Caki2 (cell line): ENCODE results near the gene CSTPP1. TPM values are rescaled to one million over a fixed set of nuclear protein-coding genes. Genes with fewer than 3 reads are reported as not detected.
"Not testable (repeated sequence)": the region's sequence is repeated elsewhere in the genome, so short reads cannot be mapped to it uniquely, and the experiment has no call there.

Source experiments
- DNase-seq: peaks from one replicate; pipeline ENCODE4 v3.0.0-alpha.2; 2015; ENCODE audit warnings: low read depth
- in situ Hi-C: cut with HindIII; loops from 2 replicates; pipeline ENCODE4 v1.10.0; 2016; ENCODE audit warnings: low sequenced_read_pairs, low pct_unique_long_range_greater_than_20kb, mixed read lengths
- total RNA-seq: library from RNA; depleted of rRNA; stranded (reverse); fragments of >200 nt; shearing (Covaris generic); gene quantifications from 2 replicates; pipeline ENCODE4 v1.2.3, GENCODE V29; 2014; ENCODE audit warnings: low replicate concordance

The CSTPP1 gene
- total RNA-seq, 1 experiment from 2014 or later = 33.6 TPM

DNA sequence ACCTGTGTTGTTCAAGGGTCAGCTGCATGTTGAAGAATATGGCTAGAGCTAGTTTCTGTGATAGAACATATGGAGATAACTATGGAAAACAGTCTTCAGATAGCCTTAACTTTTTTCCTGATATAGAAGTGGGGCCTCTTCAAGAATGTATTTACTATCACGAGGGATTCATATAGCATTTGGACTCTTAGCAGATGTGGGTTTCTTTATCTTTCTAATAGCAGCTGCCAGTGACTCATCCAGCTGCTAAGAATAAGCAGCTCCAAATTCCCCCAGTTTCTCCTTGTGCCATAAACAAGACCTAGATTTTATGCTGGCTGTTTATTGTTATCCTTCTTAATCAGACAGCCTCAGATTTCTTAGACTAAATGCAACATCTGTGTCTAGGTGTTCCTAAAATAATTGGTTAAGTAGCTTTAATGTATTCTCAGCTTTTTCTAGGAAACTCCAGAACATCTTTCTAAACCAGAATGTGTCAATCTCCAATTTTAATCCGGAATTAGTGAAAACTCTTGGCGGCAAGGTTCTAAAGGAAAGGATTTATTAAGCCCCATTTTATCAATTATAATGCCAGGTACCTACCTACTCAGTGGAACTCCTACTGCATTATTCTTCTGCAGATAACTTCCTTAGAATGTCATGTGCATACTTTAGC lies 119.8 kb downstream of the CSTPP1 start:
- no peak for DNase-seq

GRCh38 chr11:47057365-47057764 lies 120.8 kb downstream of the CSTPP1 start:
- in situ Hi-C loops = no loop called here
- no peak for DNase-seq

More for the DNA sequence above, 119.8 kb downstream of the CSTPP1 start:
- in situ Hi-C loops = no loop called here

- DNase-seq = no peak
- in situ Hi-C loops = no loop called here
Measured at GRCh38 chr11:47060807-47061206, 124.2 kb downstream of the CSTPP1 start.

DNA sequence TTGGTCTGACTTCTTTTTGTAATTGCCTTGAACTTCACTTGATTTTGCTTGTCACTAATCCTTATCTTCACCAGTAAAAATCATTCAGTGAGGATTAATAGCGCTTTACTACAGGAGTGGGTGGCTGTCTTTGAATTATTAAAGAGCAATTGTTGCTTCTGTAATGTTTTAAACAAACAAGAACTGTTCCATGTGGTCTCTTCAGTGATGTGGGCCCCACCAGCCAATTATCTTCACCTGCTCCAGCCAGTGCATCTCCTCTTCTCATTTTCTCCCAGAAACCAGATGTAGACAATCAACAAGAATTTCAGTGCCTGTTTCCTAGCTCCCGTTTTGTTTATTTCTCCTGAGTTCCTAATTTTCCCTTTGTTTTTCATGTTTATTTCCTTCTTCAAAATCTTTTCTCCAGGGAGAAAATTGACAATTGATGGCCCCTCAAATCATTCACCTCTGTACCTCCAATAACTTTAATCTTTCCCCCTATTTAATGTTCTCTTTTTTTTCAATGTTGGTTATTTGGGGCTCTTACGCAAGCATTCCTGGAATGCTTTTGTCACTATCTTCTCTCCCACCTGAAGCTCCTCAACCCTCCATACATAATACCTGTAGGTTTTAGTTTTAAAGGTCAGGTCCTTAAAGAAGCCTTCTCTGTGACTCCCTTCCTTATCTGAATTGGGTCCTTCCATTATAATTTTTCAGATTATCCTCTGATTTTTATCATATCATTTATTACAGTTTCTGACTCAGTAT lies 125.0 kb downstream of the CSTPP1 start:
- in situ Hi-C loops = no loop called here
- no peak for DNase-seq

DNA sequence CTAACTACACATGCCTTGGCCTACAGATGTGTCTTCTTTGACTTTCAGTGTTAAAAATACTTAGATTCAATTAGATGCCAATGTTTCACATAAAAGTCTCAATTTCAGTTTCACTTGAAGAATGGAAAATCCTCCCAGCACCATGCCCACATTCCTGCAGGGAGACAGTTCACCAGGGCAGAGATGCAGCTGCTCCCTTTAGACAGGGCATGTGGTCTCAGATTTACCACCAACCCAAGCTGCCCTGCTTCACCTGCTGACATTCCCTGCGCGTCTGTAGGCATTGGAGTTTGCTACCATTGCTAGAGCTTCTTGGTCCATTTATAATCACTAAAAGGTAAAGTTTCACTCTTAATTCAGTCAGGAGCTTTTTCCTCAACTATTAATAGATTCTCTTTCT lies 126.2 kb downstream of the CSTPP1 start:
- no peak for DNase-seq
- in situ Hi-C loops = no loop called here

DNA sequence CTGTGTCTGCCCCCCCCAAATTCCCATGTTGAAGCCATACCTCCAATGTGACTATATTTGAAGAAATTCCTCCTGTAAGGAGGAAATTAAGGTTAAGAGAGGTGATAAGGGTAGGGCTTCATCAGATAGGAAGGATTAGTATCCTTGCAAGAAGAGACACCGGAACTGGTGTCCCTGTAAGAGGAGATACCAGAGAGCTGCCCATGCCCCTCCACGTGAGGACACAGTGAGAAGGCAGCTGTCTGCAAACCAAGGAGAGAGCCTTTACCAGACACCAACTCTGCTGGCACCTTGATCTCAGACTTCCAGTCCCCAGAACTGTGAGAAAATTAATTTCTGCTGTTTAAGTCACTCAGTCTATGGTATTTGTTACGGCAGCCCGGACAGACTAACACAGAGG lies 130.8 kb downstream of the CSTPP1 start:
- no peak for DNase-seq
- in situ Hi-C loops = no loop called here

- in situ Hi-C loops = no loop called here
- no peak for DNase-seq
Measured at GRCh38 chr11:47070769-47071168, 134.2 kb downstream of the CSTPP1 start.

DNA sequence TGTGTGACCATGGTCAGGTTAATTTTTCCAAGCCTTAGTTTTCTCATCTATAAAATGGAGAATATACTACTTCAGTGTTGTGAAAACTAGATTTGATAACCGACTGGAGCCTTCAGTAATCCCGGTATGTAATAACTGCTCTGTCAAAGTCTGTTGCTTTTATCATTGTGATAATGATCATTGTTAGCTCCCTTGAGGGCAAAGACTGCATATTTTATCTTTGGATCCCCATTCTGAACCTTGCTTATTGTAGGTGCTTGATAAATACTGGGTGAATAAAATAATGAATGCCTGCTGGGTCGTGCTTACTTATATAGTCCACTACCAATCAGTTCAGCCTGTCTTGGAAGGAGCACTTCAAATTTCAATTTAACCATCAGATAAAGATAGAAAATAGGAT lies 134.8 kb downstream of the CSTPP1 start:
- in situ Hi-C loops = no loop called here
- no peak for DNase-seq

DNA sequence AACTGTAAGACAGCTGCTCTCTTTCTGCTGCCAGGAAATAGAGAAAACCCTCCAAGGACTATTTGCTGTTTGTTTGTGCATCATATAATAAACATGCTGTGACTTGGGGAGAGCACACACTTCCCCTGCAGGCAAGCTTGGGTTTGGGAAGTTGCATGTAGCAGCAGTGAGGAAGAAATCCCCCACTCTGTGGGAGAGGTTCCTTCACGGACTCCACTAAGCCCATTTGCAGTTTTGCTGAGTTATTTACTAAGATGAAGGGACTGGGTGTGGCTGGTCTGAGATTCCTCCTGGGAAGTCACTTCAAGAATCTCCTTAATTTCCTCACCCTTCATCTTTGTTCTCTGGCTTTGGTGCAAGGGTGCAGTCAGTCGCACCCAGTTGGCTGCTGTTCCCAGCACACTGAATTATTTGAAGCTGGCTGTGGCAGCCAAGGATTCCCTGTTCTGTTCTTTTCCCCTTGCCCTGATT lies 135.3 kb downstream of the CSTPP1 start:
- no peak for DNase-seq
- in situ Hi-C loops = no loop called here

DNA sequence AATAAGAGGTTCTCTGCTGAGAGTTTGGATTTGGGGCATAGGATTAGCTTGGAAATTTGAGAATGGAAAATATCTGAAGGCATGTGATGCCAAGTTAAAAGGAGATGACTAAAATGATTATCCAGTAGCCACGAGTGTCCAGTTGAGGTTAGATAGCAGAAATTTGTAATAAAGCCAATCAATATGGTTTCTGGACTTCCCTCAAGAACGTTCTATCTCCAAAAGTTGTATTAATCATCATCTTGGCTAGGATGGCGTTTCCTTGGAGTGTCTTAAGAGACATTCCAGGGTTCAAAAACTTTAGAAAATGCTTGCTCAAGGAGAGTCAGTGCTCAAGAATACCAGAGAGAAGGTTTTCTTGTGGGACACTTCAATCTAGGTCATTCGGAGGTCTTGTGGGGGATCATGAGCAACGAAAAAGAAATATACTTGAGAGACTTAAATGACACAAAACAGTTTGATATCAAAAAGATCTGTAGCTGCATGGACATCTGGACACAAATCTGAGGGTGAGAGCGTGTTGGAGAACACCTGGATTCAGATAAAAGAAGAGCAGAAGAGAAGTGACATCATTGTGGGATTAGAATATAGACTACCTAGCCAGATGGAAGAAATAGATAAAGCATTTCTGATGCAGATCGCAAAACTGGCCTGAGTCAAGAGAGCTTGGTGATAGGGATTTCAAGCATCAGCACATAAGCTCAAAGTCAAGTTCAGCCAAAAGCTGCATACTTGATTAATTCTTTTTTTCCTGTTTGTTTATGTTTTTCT lies 142.4 kb downstream of the CSTPP1 start:
- no peak for DNase-seq
- in situ Hi-C loops = no loop called here

DNA sequence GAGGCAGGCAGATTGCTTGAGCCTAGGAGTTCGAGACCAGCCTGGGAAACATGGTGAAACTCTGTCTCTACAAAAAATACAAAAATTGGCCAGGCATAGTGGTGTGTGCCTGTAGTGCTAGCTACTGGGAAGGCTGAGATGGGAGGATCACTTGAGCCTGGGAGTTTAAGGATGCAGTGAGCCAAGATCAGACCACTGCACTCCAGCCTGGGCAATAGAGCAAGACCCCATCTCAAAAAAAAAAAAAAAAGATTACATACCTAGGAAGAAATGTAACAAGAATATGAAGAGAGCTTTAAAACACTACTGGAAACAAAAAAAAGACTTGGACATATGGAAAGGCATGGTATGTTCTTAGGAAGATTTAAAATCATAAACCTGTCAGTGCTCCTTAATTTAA lies 144.2 kb downstream of the CSTPP1 start:
- DNase-seq = not testable (repeated sequence)

GRCh38 chr11:47083913-47084312 lies 147.4 kb downstream of the CSTPP1 start:
- no peak for DNase-seq
- in situ Hi-C loops = no loop called here

More for the DNA sequence above, 144.2 kb downstream of the CSTPP1 start:
- in situ Hi-C loops = not testable (repeated sequence)

DNA sequence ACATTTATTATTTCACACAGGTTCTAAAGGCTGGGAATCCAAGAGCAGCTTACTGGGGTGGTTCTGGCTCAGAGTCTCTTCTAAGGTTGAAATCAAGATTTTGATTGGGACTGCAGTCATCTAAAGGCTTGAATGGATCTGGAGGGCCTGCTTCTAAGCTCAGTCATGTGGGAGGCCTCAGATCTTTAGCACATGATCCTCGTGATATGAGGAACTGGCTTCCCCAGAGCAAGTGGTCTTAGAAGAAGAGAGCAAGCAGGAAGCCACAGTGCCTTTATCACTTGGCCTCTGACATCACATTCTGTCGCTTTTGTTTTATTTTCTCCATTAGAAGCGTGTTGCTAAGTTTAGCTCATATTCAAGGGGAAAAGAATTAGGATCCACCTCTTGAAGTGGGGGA lies 151.2 kb downstream of the CSTPP1 start:
- in situ Hi-C loops = no loop called here
- DNase-seq = no peak

DNA sequence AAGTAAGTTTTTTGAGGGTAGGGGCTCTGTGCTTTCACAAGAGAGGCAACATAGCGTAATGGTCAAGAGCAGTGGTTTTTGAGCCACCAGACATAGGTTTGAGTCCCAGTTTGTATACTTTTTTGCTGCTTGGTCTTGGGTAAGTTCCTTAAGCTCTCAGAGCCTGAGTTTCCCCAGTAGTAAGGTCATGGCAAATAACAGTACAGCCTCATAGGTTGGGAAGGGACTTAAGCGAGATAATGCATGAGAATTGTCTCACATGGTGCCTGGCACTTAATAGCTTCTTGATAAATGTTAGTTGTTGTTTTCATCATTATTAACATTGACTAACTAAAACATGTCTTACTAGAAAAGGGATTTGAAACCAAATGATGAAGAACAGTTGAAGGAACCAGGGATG lies 157.0 kb downstream of the CSTPP1 start:
- DNase-seq = no peak
- in situ Hi-C loops = no loop called here

DNA sequence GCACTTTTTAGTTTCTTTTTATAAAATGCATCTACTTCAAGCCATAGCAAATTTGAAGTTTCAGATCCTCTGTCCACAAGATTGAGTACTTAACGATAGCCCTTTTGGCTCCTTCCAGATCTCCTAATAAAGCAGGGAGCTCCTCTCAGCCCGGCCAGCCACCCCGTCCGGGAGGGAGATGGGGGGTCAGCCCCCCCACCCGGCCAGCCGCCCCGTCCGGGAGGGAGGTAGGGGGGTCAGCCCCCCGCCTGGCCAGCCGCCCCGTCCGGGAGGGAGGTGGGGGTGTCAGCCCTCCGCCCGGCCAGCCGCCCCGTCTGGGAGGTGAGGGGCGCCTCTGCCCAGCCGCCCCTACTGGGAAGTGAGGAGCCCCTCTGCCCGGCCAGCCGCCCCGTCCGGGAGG lies 160.3 kb downstream of the CSTPP1 start:
- DNase-seq, in situ Hi-C loops: not testable (repeated sequence)

- DNase-seq, in situ Hi-C loops: not testable (repeated sequence)
Measured at GRCh38 chr11:47098223-47098622, 161.7 kb downstream of the CSTPP1 start.

- in situ Hi-C loops = no loop called here
- DNase-seq = no peak
Measured at GRCh38 chr11:47099214-47099917, 162.8 kb downstream of the CSTPP1 start.

GRCh38 chr11:47099918-47100315 lies 163.4 kb downstream of the CSTPP1 start:
- in situ Hi-C loops = no loop called here
- DNase-seq = no peak
